ENCODE measurements around the gene WWP2. TPM values are rescaled to one million over a fixed set of nuclear protein-coding genes. Genes with fewer than 3 reads are reported as not detected.

Gene WWP2
- total RNA-seq, 1 donor from 2014 or later, result 38.8 TPM

- H3K4me3 Mint-ChIP-seq, result no peak overlapping the region
- no peak for DNase-seq (ENCODE audit: extremely low spot score, unreplicated experiment)
- peaks cover 14% of the 10 kb centered on the region for H3K36me3 Mint-ChIP-seq
- TF ChIP-seq, protein P1, sequence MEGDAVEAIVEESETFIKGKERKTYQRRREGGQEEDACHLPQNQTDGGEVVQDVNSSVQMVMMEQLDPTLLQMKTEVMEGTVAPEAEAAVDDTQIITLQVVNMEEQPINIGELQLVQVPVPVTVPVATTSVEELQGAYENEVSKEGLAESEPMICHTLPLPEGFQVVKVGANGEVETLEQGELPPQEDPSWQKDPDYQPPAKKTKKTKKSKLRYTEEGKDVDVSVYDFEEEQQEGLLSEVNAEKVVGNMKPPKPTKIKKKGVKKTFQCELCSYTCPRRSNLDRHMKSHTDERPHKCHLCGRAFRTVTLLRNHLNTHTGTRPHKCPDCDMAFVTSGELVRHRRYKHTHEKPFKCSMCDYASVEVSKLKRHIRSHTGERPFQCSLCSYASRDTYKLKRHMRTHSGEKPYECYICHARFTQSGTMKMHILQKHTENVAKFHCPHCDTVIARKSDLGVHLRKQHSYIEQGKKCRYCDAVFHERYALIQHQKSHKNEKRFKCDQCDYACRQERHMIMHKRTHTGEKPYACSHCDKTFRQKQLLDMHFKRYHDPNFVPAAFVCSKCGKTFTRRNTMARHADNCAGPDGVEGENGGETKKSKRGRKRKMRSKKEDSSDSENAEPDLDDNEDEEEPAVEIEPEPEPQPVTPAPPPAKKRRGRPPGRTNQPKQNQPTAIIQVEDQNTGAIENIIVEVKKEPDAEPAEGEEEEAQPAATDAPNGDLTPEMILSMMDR (conservative IDR thresholded peaks at IDR 0.05), result no peak
- no peaks in the 10 kb centered on the region for H3K9me3 Mint-ChIP-seq
- no peak overlapping the region for H3K27ac Mint-ChIP-seq
- H3K27me3 Mint-ChIP-seq, result no peaks in the 10 kb centered on the region
- H3K4me1 Mint-ChIP-seq (ENCODE audit: unreplicated experiment), result peaks cover 18% of the 10 kb centered on the region
Measured at GRCh38 chr16:69903865-69904415, 141.8 kb downstream of the WWP2 start.

GRCh38 chr16:69904495-69905170, 142.5 kb downstream of the WWP2 start:
- Mint-ChIP-seq H3K27me3 (no peaks in the 10 kb centered on the region), H3K9me3 (no peaks in the 10 kb centered on the region), H3K4me3 (no peak overlapping the region), H3K27ac (no peak overlapping the region), H3K36me3 (peaks cover 14% of the 10 kb centered on the region), H3K4me1 (ENCODE audit: unreplicated experiment) (peaks cover 18% of the 10 kb centered on the region)
- no peak for DNase-seq (ENCODE audit: extremely low spot score, unreplicated experiment)
- TF ChIP-seq, protein P1 (conservative IDR thresholded peaks at IDR 0.05), result no peak

DNA sequence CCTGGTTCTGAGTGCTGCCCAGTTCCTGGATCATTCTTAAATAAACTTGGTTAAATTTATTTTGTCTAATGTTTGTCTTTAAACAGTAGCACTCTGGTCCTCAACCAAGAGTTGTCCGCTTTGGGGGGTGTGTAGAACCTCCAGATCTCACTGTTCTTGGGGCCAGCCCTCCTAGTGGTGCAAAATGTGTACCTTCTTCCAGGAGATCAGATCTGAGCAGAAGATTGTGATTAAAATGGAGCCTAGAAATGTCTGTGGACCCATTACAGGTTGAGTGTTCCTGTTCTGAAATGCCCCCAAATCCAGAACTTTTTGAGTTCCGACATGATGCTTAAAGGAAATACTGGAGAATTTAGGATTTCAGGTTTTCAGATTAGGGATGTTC, 143.0 kb downstream of the WWP2 start:
- TF ChIP-seq, protein P1 (conservative IDR thresholded peaks at IDR 0.05), result no peak
- DNase-seq (ENCODE audit: extremely low spot score, unreplicated experiment), result no peak
- Mint-ChIP-seq H3K27me3 (no peaks in the 10 kb centered on the region), H3K4me3 (no peak overlapping the region), H3K9me3 (no peaks in the 10 kb centered on the region), H3K27ac (no peak overlapping the region), H3K4me1 (ENCODE audit: unreplicated experiment) (peaks cover 18% of the 10 kb centered on the region), H3K36me3 (peaks cover 14% of the 10 kb centered on the region)

DNA sequence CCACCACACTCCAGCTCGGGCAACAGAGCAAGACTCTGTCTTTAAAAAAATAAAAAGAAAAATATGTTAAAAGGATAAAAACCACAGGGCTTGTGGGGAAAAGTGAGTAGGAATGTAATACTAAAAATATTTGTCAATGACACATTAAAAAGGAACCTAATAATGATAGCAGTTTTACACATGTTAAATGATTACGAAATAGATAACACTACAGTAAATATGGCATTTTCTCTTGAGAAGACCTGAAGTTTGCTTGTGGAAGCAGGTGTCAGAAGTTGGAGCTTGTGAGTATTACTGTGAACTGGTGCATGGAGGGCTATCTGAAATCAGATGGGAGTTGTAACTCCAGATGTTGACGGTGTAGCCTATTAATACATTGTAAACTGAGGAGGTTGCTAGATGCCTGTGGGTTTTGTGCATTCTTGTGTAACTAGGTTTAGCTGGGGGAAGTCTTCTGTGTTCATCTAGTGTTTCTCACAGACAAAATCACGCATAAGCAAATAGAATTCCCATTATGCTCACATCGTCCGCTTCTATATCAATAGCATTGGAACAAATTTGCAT, 144.8 kb downstream of the WWP2 start:
- H3K36me3 Mint-ChIP-seq, result peaks cover 16% of the 10 kb centered on the region
- no peak for DNase-seq (ENCODE audit: extremely low spot score, unreplicated experiment)
- no peaks in the 10 kb centered on the region for H3K9me3 Mint-ChIP-seq
- no peak overlapping the region for H3K27ac Mint-ChIP-seq
- no peaks in the 10 kb centered on the region for H3K27me3 Mint-ChIP-seq
- peaks cover 11% of the 10 kb centered on the region for H3K4me1 Mint-ChIP-seq (ENCODE audit: unreplicated experiment)
- H3K4me3 Mint-ChIP-seq, result no peak overlapping the region
- TF ChIP-seq, protein P1 (conservative IDR thresholded peaks at IDR 0.05), result no peak

- TF ChIP-seq, protein P1 (conservative IDR thresholded peaks at IDR 0.05), result no peak
- no peak for DNase-seq (ENCODE audit: extremely low spot score, unreplicated experiment)
- Mint-ChIP-seq H3K36me3 (peaks cover 12% of the 10 kb centered on the region), H3K4me1 (ENCODE audit: unreplicated experiment) (peaks cover 7% of the 10 kb centered on the region), H3K27me3 (no peaks in the 10 kb centered on the region), H3K27ac (no peak overlapping the region), H3K4me3 (no peak overlapping the region), H3K9me3 (no peaks in the 10 kb centered on the region)
Measured at GRCh38 chr16:69909043-69909442, 146.9 kb downstream of the WWP2 start.
